OCI-LY1 (cell line): ENCODE data around the gene ERMAP.

Source experiments
- H2AFZ ChIP-seq: fragments of 200-600 bp; sonication (generic), shearing (Covaris generic); 2 replicates; pipeline ENCODE4 v1.6.0; 2014; ENCODE audit warnings: antibody characterized with exemption, mild to moderate bottlenecking, low read length
- H3F3A ChIP-seq: fragments of 200-600 bp; sonication (generic), shearing (Covaris generic); 2 replicates; pipeline ENCODE4 v1.6.0; 2014; ENCODE audit warnings: mild to moderate bottlenecking, antibody characterized with exemption, low read length, moderate library complexity; ENCODE audit not compliant: insufficient read depth
- H3K27ac ChIP-seq: fragments of 200-600 bp; sonication (generic); 2 replicates; pipeline ENCODE4 v1.5.1; 2014; ENCODE audit warnings: low read length, mixed run types, mild to moderate bottlenecking, low read depth; ENCODE audit not compliant: poor library complexity, severe bottlenecking
- H3K27me3 ChIP-seq: fragments of 200-600 bp; sonication (generic); 2 replicates; pipeline ENCODE4 v1.6.0; 2014; ENCODE audit warnings: antibody characterized with exemption, mild to moderate bottlenecking, low read length, moderate library complexity; ENCODE audit not compliant: insufficient read depth
- H3K36me3 ChIP-seq: fragments of 200-600 bp; sonication (generic); 2 replicates; pipeline ENCODE4 v1.6.1; 2014; ENCODE audit warnings: mild to moderate bottlenecking, antibody characterized with exemption, low read length, moderate library complexity, mixed read lengths; ENCODE audit not compliant: insufficient read depth
- H3K4me1 ChIP-seq: fragments of 200-600 bp; sonication (generic); 2 replicates; pipeline ENCODE4 v1.5.1; 2014; ENCODE audit warnings: mild to moderate bottlenecking, low read length, moderate library complexity; ENCODE audit not compliant: insufficient read depth, severe bottlenecking
- H3K4me2 ChIP-seq: fragments of 200-600 bp; sonication (generic), shearing (Covaris generic); 2 replicates; pipeline ENCODE4 v1.6.1; 2014; ENCODE audit warnings: low read length
- H3K4me3 ChIP-seq: fragments of 200-600 bp; sonication (generic); 2 replicates; pipeline ENCODE4 v1.5.1; 2014; ENCODE audit warnings: low read length, low read depth, mild to moderate bottlenecking, mixed read lengths; ENCODE audit not compliant: poor library complexity, severe bottlenecking
- H3K79me2 ChIP-seq: fragments of 200-600 bp; shearing (Covaris generic); 2 replicates; pipeline ENCODE4 v1.6.1; 2016; ENCODE audit warnings: mixed run types, low read length, mixed read lengths; ENCODE audit not compliant: insufficient read depth
- H3K9ac ChIP-seq: fragments of 200-600 bp; sonication (generic), shearing (Covaris generic); 2 replicates; pipeline ENCODE4 v1.6.1; 2014; ENCODE audit warnings: mild to moderate bottlenecking, low read length, mixed read lengths
- H3K9me2 ChIP-seq: fragments of 200-600 bp; sonication (generic), shearing (Covaris generic); 2 replicates; pipeline ENCODE4 v1.6.1; 2014; ENCODE audit warnings: low read depth, mild to moderate bottlenecking, low read length, mixed read lengths
- H3K9me3 ChIP-seq: fragments of 200-600 bp; shearing (Covaris generic); 2 replicates; pipeline ENCODE4 v1.6.1; 2014; ENCODE audit warnings: low read length, mixed read lengths
- H4K20me1 ChIP-seq: fragments of 200-600 bp; sonication (generic), shearing (Covaris generic); 2 replicates; pipeline ENCODE4 v1.6.0; 2016; ENCODE audit warnings: mild to moderate bottlenecking, low read length; ENCODE audit not compliant: insufficient read depth
- EZH2 ChIP-seq: fragments of 200-600 bp; sonication (generic), shearing (Covaris generic); IDR thresholded peaks from 2 replicates; pipeline ENCODE4 v1.8.0; 2017; ENCODE audit warnings: borderline replicate concordance, mixed run types, mild to moderate bottlenecking, antibody characterized with exemption, low read length, moderate library complexity, mixed read lengths
- TF ChIP-seq, protein P1 (sequence below): fragments of 200-600 bp; sonication (generic), shearing (Covaris generic); IDR thresholded peaks from 2 replicates; pipeline ENCODE4 v1.5.1; 2017; ENCODE audit warnings: mild to moderate bottlenecking, antibody characterized with exemption, low read length, moderate library complexity, mixed read lengths

ERMAP gene

GRCh38 chr1:42886800-42887199 lies 69.9 kb downstream of the ERMAP start:
- Histone ChIP-seq H3K27me3 (peaks cover 7% of the 10 kb centered on the region; the same call in 1 of the 2 replicates), H4K20me1 (no peaks in the 10 kb centered on the region), H3K4me2 (no peak overlapping the region), H2AFZ (no peak overlapping the region), H3K4me1 (no peaks in the 10 kb centered on the region), H3K27ac (no peak overlapping the region), H3K9me3 (no peaks in the 10 kb centered on the region), H3K9me2 (no peaks in the 10 kb centered on the region), H3F3A (no peaks in the 10 kb centered on the region), H3K36me3 (no peaks in the 10 kb centered on the region; the same call in 1 of the 2 replicates), H3K4me3 (no peak overlapping the region), H3K79me2 (no peaks in the 10 kb centered on the region), H3K9ac (no peak overlapping the region)
- TF ChIP-seq EZH2 = no peak
- TF ChIP-seq, protein P1, sequence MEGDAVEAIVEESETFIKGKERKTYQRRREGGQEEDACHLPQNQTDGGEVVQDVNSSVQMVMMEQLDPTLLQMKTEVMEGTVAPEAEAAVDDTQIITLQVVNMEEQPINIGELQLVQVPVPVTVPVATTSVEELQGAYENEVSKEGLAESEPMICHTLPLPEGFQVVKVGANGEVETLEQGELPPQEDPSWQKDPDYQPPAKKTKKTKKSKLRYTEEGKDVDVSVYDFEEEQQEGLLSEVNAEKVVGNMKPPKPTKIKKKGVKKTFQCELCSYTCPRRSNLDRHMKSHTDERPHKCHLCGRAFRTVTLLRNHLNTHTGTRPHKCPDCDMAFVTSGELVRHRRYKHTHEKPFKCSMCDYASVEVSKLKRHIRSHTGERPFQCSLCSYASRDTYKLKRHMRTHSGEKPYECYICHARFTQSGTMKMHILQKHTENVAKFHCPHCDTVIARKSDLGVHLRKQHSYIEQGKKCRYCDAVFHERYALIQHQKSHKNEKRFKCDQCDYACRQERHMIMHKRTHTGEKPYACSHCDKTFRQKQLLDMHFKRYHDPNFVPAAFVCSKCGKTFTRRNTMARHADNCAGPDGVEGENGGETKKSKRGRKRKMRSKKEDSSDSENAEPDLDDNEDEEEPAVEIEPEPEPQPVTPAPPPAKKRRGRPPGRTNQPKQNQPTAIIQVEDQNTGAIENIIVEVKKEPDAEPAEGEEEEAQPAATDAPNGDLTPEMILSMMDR = no peak

- Histone ChIP-seq H2AFZ (no peak overlapping the region), H3K27ac (no peak overlapping the region), H3K36me3 (no peaks in the 10 kb centered on the region; the same call in 1 of the 2 replicates), H3K4me1 (no peaks in the 10 kb centered on the region), H3K9me2 (no peaks in the 10 kb centered on the region), H3K27me3 (peaks cover 7% of the 10 kb centered on the region; the same call in 1 of the 2 replicates), H4K20me1 (no peaks in the 10 kb centered on the region), H3K9me3 (no peaks in the 10 kb centered on the region), H3K4me2 (no peak overlapping the region), H3F3A (no peaks in the 10 kb centered on the region), H3K79me2 (no peaks in the 10 kb centered on the region), H3K9ac (no peak overlapping the region), H3K4me3 (no peak overlapping the region)
- TF ChIP-seq EZH2 = no peak
- TF ChIP-seq, protein P1 = no peak
Observed at GRCh38 chr1:42887366-42887765, 70.4 kb downstream of the ERMAP start.

DNA sequence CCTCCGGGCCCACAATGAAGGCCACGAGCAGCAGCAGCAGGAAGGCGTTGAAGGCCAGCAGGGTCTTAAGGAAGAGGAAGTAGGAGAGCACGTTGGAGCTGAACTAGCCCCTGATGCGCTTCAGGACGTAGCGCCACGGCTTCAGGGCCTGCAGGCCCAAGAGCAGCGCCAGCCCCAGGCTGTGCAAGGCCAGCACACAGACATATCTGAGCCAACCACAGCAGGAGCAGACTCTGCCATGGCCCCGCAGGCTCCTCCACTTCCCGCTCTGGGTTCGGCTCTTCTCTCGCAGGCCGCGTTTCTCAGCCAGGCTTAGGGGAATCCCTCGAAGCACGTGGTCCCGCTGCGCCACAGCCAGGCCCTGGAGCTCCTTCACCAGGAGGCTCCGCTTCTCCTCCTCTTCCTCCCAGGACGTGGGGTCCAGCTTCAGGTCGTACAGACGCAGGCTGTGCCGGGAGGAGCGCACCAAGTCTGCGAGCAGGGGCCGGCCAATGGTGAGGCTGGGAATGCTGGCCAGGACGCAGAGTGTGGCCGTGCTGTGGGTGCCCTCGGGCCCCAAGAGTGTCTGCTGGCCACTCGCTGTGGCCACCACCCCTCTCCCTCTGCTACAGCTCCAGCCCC lies 71.2 kb downstream of the ERMAP start:
- no peaks in the 10 kb centered on the region for H3F3A ChIP-seq
- no peak overlapping the region for H3K4me2 ChIP-seq
- peaks cover 7% of the 10 kb centered on the region; the same call in 1 of the 2 replicates for H3K27me3 ChIP-seq
- no peak overlapping the region for H2AFZ ChIP-seq
- H3K36me3 ChIP-seq = no peaks in the 10 kb centered on the region; the same call in 1 of the 2 replicates
- TF ChIP-seq, protein P1 = no peak
- no peak for TF ChIP-seq EZH2
- no peak overlapping the region for H3K4me3 ChIP-seq
- H3K9me2 ChIP-seq = no peaks in the 10 kb centered on the region
- no peaks in the 10 kb centered on the region for H3K9me3 ChIP-seq
- H4K20me1 ChIP-seq = no peaks in the 10 kb centered on the region
- H3K79me2 ChIP-seq = no peaks in the 10 kb centered on the region
- H3K9ac ChIP-seq = no peak overlapping the region
- H3K27ac ChIP-seq = no peak overlapping the region
- H3K4me1 ChIP-seq = no peaks in the 10 kb centered on the region
